ENCODE results near the gene CKS1B.
A peak's percentile ranks its signal among the peaks of the same experiment; 100 is the strongest.

Gene CKS1B

GRCh38 chr1:155016231-155016831, 41.9 kb downstream of the CKS1B start:
- no peak for DNase-seq

DNA sequence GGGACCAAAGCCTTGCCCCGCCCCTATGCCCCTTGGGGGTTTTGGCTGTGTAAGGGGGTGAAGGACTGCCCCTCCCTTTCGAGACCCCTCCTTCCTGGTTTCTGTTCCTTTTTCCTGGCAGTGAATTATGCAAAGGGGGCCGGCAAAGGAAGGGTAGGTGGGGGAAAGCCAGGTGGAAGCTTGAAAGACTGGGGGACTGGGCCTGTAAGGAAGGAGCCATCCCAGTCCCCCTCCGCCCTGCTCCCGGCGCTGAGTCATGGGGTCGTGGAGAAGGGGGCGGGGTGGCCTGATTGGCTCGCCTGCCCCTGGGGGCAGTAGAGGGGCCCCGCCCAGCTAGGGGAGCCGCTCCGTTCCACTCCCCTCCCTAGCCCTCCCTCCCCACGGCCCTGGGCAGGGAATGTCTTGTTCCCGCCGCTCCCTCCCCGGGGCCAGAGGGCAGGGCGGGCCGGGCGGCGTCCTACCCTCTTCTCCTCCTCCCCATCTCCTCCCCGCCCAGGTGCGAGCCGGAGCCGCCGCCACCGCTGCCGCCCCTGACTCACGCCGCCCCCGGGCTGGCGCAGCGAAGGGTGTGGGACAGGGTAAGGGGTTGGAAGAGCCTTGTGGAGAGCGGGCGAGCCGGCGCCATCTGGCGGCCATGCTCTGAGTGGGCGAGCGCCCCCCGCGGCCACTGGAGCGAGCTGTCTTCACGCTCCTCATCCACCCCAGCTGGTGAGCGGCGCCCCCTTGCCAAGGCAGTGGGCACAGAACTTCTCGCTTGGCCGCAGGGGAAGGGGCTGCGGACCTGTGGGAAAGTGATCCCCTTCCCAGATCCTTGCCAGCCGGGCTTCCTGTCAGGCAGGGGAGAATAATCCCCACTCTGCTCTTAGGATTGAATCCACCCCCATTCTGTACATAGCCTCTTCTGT, 42.8 kb downstream of the CKS1B start:
- peak; percentile 63 for DNase-seq

DNA sequence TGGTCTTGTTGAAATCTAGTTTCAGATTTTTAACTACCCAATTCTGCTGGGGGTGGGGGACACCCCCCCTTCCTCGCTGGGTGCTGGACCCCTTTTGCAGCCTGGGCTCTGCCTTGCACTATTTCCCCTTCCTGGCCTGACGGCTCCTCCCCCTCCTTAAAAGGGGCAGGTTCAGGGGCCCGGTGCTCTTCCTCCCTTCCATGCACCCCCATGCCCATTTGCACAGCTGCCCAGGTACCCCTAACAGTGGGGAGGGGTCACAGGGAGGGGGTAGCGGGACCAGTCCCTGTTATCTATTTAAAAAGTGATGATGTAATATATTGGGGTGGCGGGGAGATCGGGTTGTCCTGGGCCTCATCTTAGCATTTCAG, 43.5 kb downstream of the CKS1B start:
- DNase-seq: no peak

GRCh38 chr1:155018617-155019348, 44.3 kb downstream of the CKS1B start:
- no peak for DNase-seq

DNA sequence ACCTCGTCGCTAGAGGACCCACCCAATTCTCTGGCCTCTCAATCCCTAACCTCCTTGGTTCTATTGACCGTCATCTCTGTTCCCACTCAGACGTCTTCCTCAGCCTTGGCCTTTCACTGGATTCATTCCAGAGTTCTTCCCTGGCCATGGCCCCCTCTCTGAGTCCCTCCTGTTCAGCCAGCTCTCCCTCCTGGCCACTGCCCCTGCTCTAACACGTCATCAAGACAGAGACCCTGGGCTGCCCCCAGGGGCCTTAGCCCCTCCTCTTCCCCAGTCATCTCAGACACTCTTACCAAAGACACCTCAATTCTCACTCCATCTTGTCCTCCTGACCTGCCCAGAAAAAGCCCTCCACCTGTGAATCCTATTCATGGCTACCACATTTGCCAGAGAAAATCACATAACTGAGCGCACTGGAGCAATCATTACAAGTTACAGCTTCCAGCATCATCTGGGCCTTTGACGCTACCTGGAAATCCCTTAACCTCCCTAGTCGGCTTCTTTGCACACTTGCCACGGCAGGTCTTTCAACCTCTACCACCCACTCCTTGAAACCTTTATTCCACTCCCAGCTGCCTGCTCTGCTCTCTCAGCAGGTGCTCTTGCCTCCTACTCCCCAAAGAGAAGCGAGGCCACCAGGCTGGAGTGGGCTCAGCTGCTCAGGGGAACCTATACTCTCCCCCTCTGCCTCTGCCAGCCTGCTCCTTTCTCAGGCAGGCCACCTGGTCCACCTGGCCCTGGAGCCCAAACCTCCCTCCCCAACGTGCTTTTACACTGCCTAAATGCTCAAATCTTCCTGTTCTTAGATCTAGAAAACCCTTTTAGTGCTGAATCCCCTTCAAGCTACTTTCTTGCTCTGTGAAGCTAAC, 45.1 kb downstream of the CKS1B start:
- no peak for DNase-seq

DNA sequence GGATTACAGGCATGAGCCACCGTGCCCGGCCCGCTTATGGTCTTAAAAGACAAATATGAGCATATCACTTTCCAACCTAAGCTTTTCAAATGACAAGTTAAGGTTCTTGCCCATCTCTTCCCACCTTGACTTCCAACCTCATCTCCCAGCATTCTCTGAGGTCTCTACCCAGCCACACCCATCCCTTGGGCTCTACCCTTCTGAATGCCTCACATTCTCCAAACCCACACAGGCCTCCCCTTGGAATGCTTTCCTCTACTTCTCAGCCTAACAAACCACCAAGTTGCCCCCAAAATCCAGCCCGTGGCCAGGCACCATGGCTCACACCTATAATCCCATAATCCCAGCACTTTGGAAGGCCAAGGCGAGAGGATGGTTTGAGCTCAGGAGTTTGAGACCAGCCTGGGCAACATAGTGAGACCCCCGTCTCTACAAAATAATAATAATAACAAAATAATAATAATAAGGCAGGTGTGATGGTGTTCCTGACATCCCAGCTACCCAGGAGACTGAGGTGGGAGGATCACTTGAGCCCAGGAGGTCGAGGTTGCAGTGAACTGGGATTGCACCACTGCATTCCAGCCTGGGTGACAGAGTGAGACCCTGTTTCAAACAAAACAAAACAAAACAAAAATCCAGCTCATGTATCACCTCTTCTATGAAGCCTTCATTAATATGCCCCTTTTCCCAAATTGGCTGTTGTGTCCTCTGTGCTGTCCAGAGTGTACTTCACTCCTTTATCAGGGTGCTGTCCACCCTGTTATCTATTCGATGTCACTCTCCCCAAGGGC, 47.9 kb downstream of the CKS1B start:
- DNase-seq: no peak

GRCh38 chr1:155022927-155023236, 48.4 kb downstream of the CKS1B start:
- DNase-seq: no peak

GRCh38 chr1:155023627-155024026, 49.1 kb downstream of the CKS1B start:
- DNase-seq: no peak

- DNase-seq: no peak
These were observed 49.8 kb downstream of the CKS1B start for GRCh38 chr1:155024315-155024714.

- no peak for DNase-seq
These were observed 51.7 kb downstream of the CKS1B start for GRCh38 chr1:155026154-155026553.

DNA sequence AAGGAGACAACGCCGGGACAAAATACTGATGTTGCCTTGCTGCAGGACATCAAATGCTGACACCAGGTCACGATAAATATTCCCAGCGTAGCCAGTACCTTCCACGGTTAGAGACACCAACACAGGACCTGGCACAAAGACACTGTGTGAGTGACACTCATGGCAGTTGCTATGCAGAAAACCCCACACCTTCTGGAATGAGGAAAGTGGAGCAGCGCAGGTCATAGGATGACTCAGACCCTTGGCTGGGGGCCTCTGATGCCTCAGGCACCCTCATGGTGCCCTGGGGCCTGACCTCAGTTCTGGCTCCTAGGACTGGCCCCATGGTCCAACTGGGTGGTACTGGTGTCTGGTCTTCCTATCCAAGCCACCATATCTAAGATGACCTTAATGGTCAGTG, 52.1 kb downstream of the CKS1B start:
- DNase-seq: no peak
